Esophagus squamous epithelium (tissue), 4 donors: Measurements from ENCODE around the gene CDK17.

Experiments
- CTCF ChIP-seq, 6 experiments: fragments of 450-650 bp in 4 of 6; fragments of 200-600 bp in 2 of 6; sonication (generic) in 2 of 6; IDR thresholded peaks; one replicate each; pipeline ENCODE4 v1.5.1; 2016 to 2019; ENCODE audit warnings: antibody characterized with exemption in 6 of 6, mild to moderate bottlenecking in 4 of 6, moderate library complexity in 4 of 6
- POLR2A ChIP-seq, 4 donors: fragments of 450-650 bp; IDR thresholded peaks; one replicate each; pipeline ENCODE4 v1.6.1; 2017; ENCODE audit warnings: antibody characterized with exemption in 4 of 4, mild to moderate bottlenecking in 4 of 4, moderate library complexity in 3 of 4

GRCh38 chr12:96396914-96397313 is 3.3 kb downstream of the CDK17 start:
- TF ChIP-seq CTCF (IDR thresholded peaks at IDR 0.05) (no peak), POLR2A (IDR thresholded peaks at IDR 0.05) (no peak)
